ENCODE data around the gene KBTBD2. TPM values are rescaled to one million over a fixed set of nuclear protein-coding genes. Genes with fewer than 3 reads are reported as not detected.
A peak's percentile ranks its signal among the peaks of the same experiment; 100 is the strongest.
"Not testable (repeated sequence)": the region's sequence is repeated elsewhere in the genome, so short reads cannot be mapped to it uniquely, and the experiment has no call there.

Gene KBTBD2
- polyA plus RNA-seq, 1 donor from 2014 or later = 21.0 TPM

- peaks cover 1% of the 10 kb centered on the region for H3K36me3 Mint-ChIP-seq
Observed at GRCh38 chr7:32905175-32905662, 13.7 kb upstream of the KBTBD2 start.

GRCh38 chr7:32901629-32902028, 10.1 kb upstream of the KBTBD2 start:
- Mint-ChIP-seq H3K27ac (no peak overlapping the region), H3K4me1 (peaks cover 2 to 7% (median 3%) of the 10 kb centered on the region in 3 donors), H3K36me3 (peaks cover 1% of the 10 kb centered on the region)

More at GRCh38 chr7:32905175-32905662, 13.7 kb upstream of the KBTBD2 start:
- Mint-ChIP-seq H3K27ac (peak overlapping the region; percentile 44 to 84 (median 63)), H3K4me1 (peaks cover 2 to 7% (median 3%) of the 10 kb centered on the region in 3 donors), H3K9me3 (no peaks in the 10 kb centered on the region), H3K27me3 (peaks cover 2% of the 10 kb centered on the region), H3K4me3 (peak overlapping the region; percentile 27 to 88 (median 54))

DNA sequence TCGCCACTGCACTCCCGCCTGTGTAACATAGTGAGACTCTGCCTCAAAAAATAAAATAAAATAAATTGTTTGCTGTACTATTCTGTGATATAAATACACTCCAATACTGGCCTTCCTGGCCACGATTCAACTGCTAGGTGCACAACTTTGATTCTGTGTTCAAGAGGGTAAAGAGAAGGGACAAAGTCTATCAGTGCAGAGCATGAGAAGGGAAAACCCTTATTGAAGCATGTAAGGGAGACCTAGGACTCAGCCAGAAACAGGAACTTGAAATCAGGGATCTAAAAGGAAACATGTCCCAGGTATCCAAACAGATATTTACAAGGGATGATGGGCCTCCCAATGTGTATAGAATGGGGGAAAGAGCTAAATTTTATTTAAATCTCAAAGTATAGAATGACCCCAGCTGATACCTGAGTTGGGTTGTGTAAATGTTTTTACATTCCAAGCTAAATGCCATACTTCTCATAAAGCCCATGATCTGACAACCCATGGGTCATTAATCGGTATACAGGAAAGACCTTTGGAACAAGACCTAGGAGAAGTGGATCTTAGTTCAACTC, 9.0 kb upstream of the KBTBD2 start:
- Mint-ChIP-seq H3K27ac (no peak overlapping the region), H3K9me3 (no peaks in the 10 kb centered on the region), H3K4me3 (no peak overlapping the region), H3K4me1 (peaks cover 0 to 7% (median 3%) of the 10 kb centered on the region in 3 donors), H3K27me3 (peaks cover 4% of the 10 kb centered on the region), H3K36me3 (peaks cover 1% of the 10 kb centered on the region)

More at GRCh38 chr7:32901629-32902028, 10.1 kb upstream of the KBTBD2 start:
- H3K9me3 Mint-ChIP-seq = no peaks in the 10 kb centered on the region
- no peak overlapping the region for H3K4me3 Mint-ChIP-seq
- peaks cover 2% of the 10 kb centered on the region for H3K27me3 Mint-ChIP-seq

DNA sequence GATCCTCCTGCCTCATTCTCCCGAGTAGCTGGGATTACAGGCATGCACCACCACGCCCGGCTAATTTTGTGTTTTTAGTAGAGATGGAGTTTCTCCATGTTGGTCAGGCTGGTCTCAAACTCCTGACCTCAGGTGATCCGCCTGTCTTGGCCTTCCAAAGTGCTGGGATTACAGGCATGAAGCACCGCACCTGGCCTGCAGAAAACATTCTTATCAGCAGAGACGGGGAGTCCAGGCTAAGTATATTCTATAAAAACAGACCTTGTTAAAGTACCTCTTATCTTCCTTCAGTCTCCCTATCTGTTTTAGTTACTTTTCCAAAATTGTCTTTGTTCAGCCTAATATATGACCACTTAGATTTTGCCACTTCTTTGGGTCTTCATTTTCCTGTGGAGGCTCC, 5.8 kb upstream of the KBTBD2 start:
- H3K4me3 Mint-ChIP-seq = peak overlapping the region in 1 of 4 donors; percentile 23

GRCh38 chr7:32896564-32897347, 5.2 kb upstream of the KBTBD2 start:
- H3K27ac Mint-ChIP-seq = no peak overlapping the region

More for the DNA sequence above, 5.8 kb upstream of the KBTBD2 start:
- not testable (repeated sequence) for H3K9me3 Mint-ChIP-seq, H3K27me3 Mint-ChIP-seq, H3K27ac Mint-ChIP-seq, H3K36me3 Mint-ChIP-seq
- H3K4me1 Mint-ChIP-seq = peaks cover 2 to 13% (median 6%) of the 10 kb centered on the region in 3 donors

GRCh38 chr7:32894171-32894570, 2.6 kb upstream of the KBTBD2 start:
- H3K4me1 Mint-ChIP-seq = peaks cover 12 to 24% (median 22%) of the 10 kb centered on the region in 3 donors
- no peaks in the 10 kb centered on the region for H3K9me3 Mint-ChIP-seq
- peak overlapping the region in 1 of 4 donors; percentile 86 for H3K4me3 Mint-ChIP-seq
- peak overlapping the region in 2 of 3 donors; percentile 39 to 100 for H3K27ac Mint-ChIP-seq
- H3K36me3 Mint-ChIP-seq = no peaks in the 10 kb centered on the region
- H3K27me3 Mint-ChIP-seq = peaks cover 3% of the 10 kb centered on the region

More at GRCh38 chr7:32896564-32897347, 5.2 kb upstream of the KBTBD2 start:
- Mint-ChIP-seq H3K4me3 (no peak overlapping the region), H3K9me3 (no peaks in the 10 kb centered on the region), H3K27me3 (peaks cover 3% of the 10 kb centered on the region), H3K36me3 (peaks cover 1% of the 10 kb centered on the region), H3K4me1 (peaks cover 5 to 14% (median 6%) of the 10 kb centered on the region in 3 donors)

DNA sequence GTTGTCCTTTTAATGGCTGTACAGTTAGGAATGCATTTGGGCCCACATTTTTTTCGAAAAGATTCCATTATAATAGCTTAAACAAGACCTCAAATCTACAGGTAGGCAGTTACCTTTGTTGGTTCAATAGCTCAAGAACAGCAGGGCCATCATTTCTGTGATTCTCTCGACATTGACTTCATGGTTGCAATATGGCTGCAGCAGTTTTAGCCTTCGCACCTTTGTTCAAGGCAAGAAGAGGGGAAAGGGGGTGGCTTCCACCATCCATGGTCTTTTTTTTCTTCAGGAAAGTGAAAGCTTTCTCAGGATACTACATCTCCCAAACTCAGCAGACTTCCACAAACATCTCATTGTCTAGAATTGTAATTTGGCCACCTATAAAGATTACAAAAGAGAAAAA, 2.2 kb upstream of the KBTBD2 start:
- peaks cover 3% of the 10 kb centered on the region for H3K27me3 Mint-ChIP-seq
- peaks cover 14 to 27% (median 23%) of the 10 kb centered on the region in 3 donors for H3K4me1 Mint-ChIP-seq
- no peaks in the 10 kb centered on the region for H3K9me3 Mint-ChIP-seq
- H3K36me3 Mint-ChIP-seq = no peaks in the 10 kb centered on the region
- peak overlapping the region; percentile 99 to 100 (median 100) for H3K27ac Mint-ChIP-seq
- H3K4me3 Mint-ChIP-seq = peak overlapping the region in 2 of 4 donors; percentile 4 to 86

DNA sequence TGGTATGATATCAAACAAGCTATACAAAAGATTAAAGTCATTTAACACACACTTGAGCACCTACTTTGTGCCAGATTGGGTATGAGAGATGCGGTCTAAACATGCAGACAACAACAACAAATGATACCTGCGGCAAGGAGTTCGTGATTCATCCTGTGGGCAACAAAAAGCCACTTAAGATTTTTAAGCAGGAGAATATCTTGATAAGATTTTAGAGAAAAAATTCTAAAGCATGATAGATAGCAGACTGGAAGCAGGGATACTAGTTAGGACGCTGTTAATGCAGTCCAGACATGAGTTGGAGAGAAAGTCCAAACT, 1.6 kb upstream of the KBTBD2 start:
- H3K36me3 Mint-ChIP-seq = no peaks in the 10 kb centered on the region
- H3K4me3 Mint-ChIP-seq = peak overlapping the region in 2 of 4 donors; percentile 86 to 97
- no peaks in the 10 kb centered on the region for H3K9me3 Mint-ChIP-seq
- H3K27me3 Mint-ChIP-seq = peaks cover 3% of the 10 kb centered on the region
- peak overlapping the region; percentile 99 to 100 (median 100) for H3K27ac Mint-ChIP-seq
- H3K4me1 Mint-ChIP-seq = peaks cover 19 to 33% (median 29%) of the 10 kb centered on the region in 3 donors

DNA sequence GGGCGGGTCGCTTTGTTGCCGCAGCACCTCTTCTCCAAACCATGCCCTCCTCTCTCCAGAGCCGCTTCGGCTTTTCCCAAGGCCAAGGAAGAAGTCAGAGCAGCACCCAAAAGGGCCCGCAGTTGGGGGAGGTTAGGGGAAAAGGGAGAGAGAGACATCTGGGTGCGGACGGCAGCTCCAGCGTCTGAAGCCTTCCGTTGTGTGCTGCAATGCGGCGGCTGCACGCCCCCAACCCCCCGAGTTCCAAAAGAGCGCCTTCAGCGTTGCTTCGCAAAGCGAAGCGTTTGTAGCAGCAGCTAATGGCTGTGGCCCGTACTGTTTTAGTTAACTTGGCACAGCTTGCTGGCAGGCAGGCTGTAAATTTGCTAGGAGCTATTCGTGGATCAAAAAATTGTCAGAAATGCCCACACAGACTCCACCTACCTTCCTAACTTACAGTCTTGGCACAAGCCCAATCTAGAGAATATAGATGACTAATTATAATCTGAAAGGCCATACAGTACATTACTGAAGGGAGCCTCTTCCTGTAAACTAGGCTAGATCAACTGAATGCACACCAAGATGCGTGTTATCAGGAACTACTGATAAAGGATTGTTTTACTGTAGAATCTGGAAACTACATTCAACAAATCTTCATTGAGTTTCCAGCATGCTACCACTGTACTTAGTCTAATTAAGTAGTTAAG, 1.1 kb upstream of the KBTBD2 start:
- no peaks in the 10 kb centered on the region for H3K36me3 Mint-ChIP-seq
- H3K27ac Mint-ChIP-seq = peak overlapping the region; percentile 99 to 100 (median 100)
- peak overlapping the region; percentile 86 to 98 (median 93) for H3K4me3 Mint-ChIP-seq
- peaks cover 22 to 37% (median 33%) of the 10 kb centered on the region in 3 donors for H3K4me1 Mint-ChIP-seq
- peaks cover 3% of the 10 kb centered on the region for H3K27me3 Mint-ChIP-seq
- no peaks in the 10 kb centered on the region for H3K9me3 Mint-ChIP-seq

- H3K27ac Mint-ChIP-seq = peak overlapping the region; percentile 99 to 100 (median 100)
- no peaks in the 10 kb centered on the region for H3K9me3 Mint-ChIP-seq
- H3K4me3 Mint-ChIP-seq = peak overlapping the region; percentile 86 to 98 (median 93)
- H3K27me3 Mint-ChIP-seq = peaks cover 3% of the 10 kb centered on the region
- no peaks in the 10 kb centered on the region for H3K36me3 Mint-ChIP-seq
- H3K4me1 Mint-ChIP-seq = peaks cover 26 to 43% (median 40%) of the 10 kb centered on the region in 3 donors
Observed at GRCh38 chr7:32891800-32892520, 400 bp upstream of the KBTBD2 start.

DNA sequence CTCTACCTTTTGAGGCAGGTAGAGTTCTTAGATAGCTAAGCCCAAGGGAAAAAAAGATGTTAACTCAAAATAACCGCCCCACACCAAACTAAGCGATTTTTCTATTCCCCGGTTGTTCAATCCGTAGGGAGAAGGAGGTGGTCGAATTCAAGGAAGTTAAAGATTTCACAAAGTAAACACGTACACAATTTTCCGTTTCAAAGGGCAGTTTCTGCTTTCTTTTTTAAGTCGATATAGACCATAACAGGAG, 842 bp downstream of the KBTBD2 start:
- Mint-ChIP-seq H3K27ac (peak overlapping the region; percentile 100), H3K36me3 (no peaks in the 10 kb centered on the region), H3K9me3 (no peaks in the 10 kb centered on the region), H3K4me1 (peaks cover 29 to 53% (median 48%) of the 10 kb centered on the region in 3 donors), H3K4me3 (peak overlapping the region; percentile 97 to 100 (median 99)), H3K27me3 (peaks cover 1% of the 10 kb centered on the region)

- Mint-ChIP-seq H3K9me3 (no peaks in the 10 kb centered on the region), H3K27ac (peak overlapping the region; percentile 100), H3K27me3 (no peaks in the 10 kb centered on the region), H3K4me3 (peak overlapping the region; percentile 97 to 100 (median 99)), H3K4me1 (peaks cover 29 to 57% (median 52%) of the 10 kb centered on the region in 3 donors), H3K36me3 (no peaks in the 10 kb centered on the region)
Observed at GRCh38 chr7:32890010-32890792, 1.4 kb downstream of the KBTBD2 start.

- no peaks in the 10 kb centered on the region for H3K9me3 Mint-ChIP-seq
- H3K36me3 Mint-ChIP-seq = no peaks in the 10 kb centered on the region
- H3K4me3 Mint-ChIP-seq = peak overlapping the region in 3 of 4 donors; percentile 63 to 85 (median 70)
- peak overlapping the region; percentile 74 to 100 (median 90) for H3K27ac Mint-ChIP-seq
- H3K4me1 Mint-ChIP-seq = peaks cover 38 to 59% (median 56%) of the 10 kb centered on the region in 3 donors
- H3K27me3 Mint-ChIP-seq = no peaks in the 10 kb centered on the region
Observed at GRCh38 chr7:32888505-32888904, 3.1 kb downstream of the KBTBD2 start.

- Mint-ChIP-seq H3K27ac (peak overlapping the region in 1 of 3 donors; percentile 36), H3K9me3 (no peaks in the 10 kb centered on the region), H3K4me1 (peaks cover 42 to 61% (median 51%) of the 10 kb centered on the region in 3 donors), H3K36me3 (no peaks in the 10 kb centered on the region), H3K27me3 (no peaks in the 10 kb centered on the region), H3K4me3 (peak overlapping the region in 2 of 4 donors; percentile 18 to 65)
Observed at GRCh38 chr7:32887395-32887794, 4.2 kb downstream of the KBTBD2 start.

Data from IgD-negative memory B cell (primary cell).